HPDE6-E6E7 (cell line): ENCODE results near the gene MFF.
"Not testable (repeated sequence)": the region's sequence is repeated elsewhere in the genome, so short reads cannot be mapped to it uniquely, and the experiment has no call there.

Experiments used
- DNase-seq: peaks from one replicate; pipeline ENCODE4 v3.0.0; 2011; ENCODE audit warnings: missing footprints; ENCODE audit errors: extremely low spot score

The MFF gene

GRCh38 chr2:227377467-227378351, 52.7 kb downstream of the MFF start:
- no peak for DNase-seq

- DNase-seq, result no peak
Observed at GRCh38 chr2:227378371-227378782, 53.3 kb downstream of the MFF start.

GRCh38 chr2:227379095-227379494, 54.0 kb downstream of the MFF start, which contains the start of gene TM4SF20:
Gene TM4SF20 (minus strand): TSS chr2:227379306. CDS start chr2:227379268, 38 bp downstream.
- no peak for DNase-seq

- DNase-seq, result not testable (repeated sequence)
Observed at GRCh38 chr2:227382241-227382835, 57.3 kb downstream of the MFF start.

- no peak for DNase-seq
Observed at GRCh38 chr2:227383686-227384085, 58.6 kb downstream of the MFF start.

GRCh38 chr2:227386630-227387029, 61.6 kb downstream of the MFF start:
- no peak for DNase-seq

- DNase-seq, result not testable (repeated sequence)
Observed at GRCh38 chr2:227387583-227387982, 62.5 kb downstream of the MFF start, which contains the start of gene SCYGR1. Gene SCYGR1 (minus strand): TSS chr2:227387949. CDS start chr2:227387949, 0 bp downstream.

GRCh38 chr2:227388537-227389011, 63.5 kb downstream of the MFF start:
- no peak for DNase-seq

GRCh38 chr2:227389231-227389630, 64.2 kb downstream of the MFF start:
- no peak for DNase-seq

GRCh38 chr2:227389661-227390060, 64.6 kb downstream of the MFF start:
- no peak for DNase-seq

GRCh38 chr2:227390468-227391256, 65.6 kb downstream of the MFF start:
- DNase-seq, result no peak

GRCh38 chr2:227394401-227394800, 69.3 kb downstream of the MFF start:
- DNase-seq, result no peak

- DNase-seq, result no peak
Observed at GRCh38 chr2:227395556-227395955, 70.5 kb downstream of the MFF start.

GRCh38 chr2:227397562-227397961, 72.5 kb downstream of the MFF start:
- DNase-seq, result no peak

GRCh38 chr2:227398684-227399670, 73.9 kb downstream of the MFF start:
- no peak for DNase-seq

- no peak for DNase-seq
Observed at GRCh38 chr2:227401550-227401949, 76.5 kb downstream of the MFF start.

GRCh38 chr2:227402321-227402720, 77.3 kb downstream of the MFF start:
- no peak for DNase-seq

- no peak for DNase-seq
Observed at GRCh38 chr2:227402959-227403358, 77.9 kb downstream of the MFF start.

- DNase-seq, result no peak
Observed at GRCh38 chr2:227404585-227405271, 79.7 kb downstream of the MFF start.
